ENCODE data around the gene PRRT4. TPM values are rescaled to one million over a fixed set of nuclear protein-coding genes. Genes with fewer than 3 reads are reported as not detected.

PRRT4 gene
- total and polyA plus RNA-seq, 2 of the 4 experiments (the other 2 are of a cell fraction) = not detected

- TF ChIP-seq MXI1 (IDR thresholded peaks at IDR 0.05; ENCODE audit: borderline replicate concordance, low read depth, low read length) (no peak), POLR2A (IDR thresholded peaks at IDR 0.05; ENCODE audit: low read depth, low read length) (no peak), RFX5 (IDR thresholded peaks at IDR 0.05; ENCODE audit: low read depth, low read length) (no peak), FOS (IDR thresholded peaks at IDR 0.05; ENCODE audit: low read depth, low read length) (no peak), USF2 (IDR thresholded peaks at IDR 0.05; ENCODE audit: low read depth, low read length) (no peak), NFE2L2 (IDR thresholded peaks at IDR 0.05; ENCODE audit: low read depth, low read length) (no peak), SMC3 (IDR thresholded peaks at IDR 0.05; ENCODE audit: low read depth, low read length) (no peak), MAFK (IDR thresholded peaks at IDR 0.05; ENCODE audit: low read depth, low read length) (no peak), MAZ (IDR thresholded peaks at IDR 0.05; ENCODE audit: borderline replicate concordance, low read depth, low read length) (no peak), ELK1 (IDR thresholded peaks at IDR 0.05; ENCODE audit: borderline replicate concordance, low read depth, low read length) (no peak), CTCF (conservative IDR thresholded peaks at IDR 0.05; ENCODE audit: low read depth, low read length) (no peak), BHLHE40 (IDR thresholded peaks at IDR 0.05; ENCODE audit: low read depth, low read length) (no peak), RCOR1 (IDR thresholded peaks at IDR 0.05; ENCODE audit: insufficient replicate concordance, low read length) (no peak), RAD21 (IDR thresholded peaks at IDR 0.05; ENCODE audit: low read length) (no peak), CHD1 (IDR thresholded peaks at IDR 0.05; ENCODE audit: low read depth, low read length) (no peak), CEBPB (IDR thresholded peaks at IDR 0.05; ENCODE audit: low read depth, low read length) (no peak)
- Histone ChIP-seq H3K9me3 (ENCODE audit: control insufficient read depth, insufficient read depth, low read length) (peaks cover 4% of the 10 kb centered on the region; the same call in 1 of the 2 replicates), H4K20me1 (ENCODE audit: insufficient read depth, low read length) (no peaks in the 10 kb centered on the region), H3K56ac (ENCODE audit: extremely low read depth, insufficient read depth, low read length) (no peak overlapping the region), H2BK5ac (ENCODE audit: low read depth, low read length, poor library complexity, severe bottlenecking) (no peak overlapping the region), H2BK20ac (ENCODE audit: low read depth, low read length) (no peak overlapping the region), H3K9me1 (ENCODE audit: insufficient read depth, low read length) (no peaks in the 10 kb centered on the region), H2AK9ac (replicated peaks; ENCODE audit: low read depth, low read length, poor library complexity) (no peak overlapping the region), H3K14ac (replicated peaks; ENCODE audit: low read depth, low read length) (no peak overlapping the region), H3K4me3 (ENCODE audit: insufficient read depth, low read depth, low read length) (no peak overlapping the region), H3K23ac (ENCODE audit: low read depth, low read length) (no peak overlapping the region), H3K36me3 (ENCODE audit: control insufficient read depth, insufficient read depth, low read length) (no peaks in the 10 kb centered on the region), H4K8ac (ENCODE audit: low read depth in 2 of 2, low read length in 2 of 2) (no peak overlapping the region), H2AK5ac (ENCODE audit: low read depth, low read length) (no peak overlapping the region), H4K5ac (ENCODE audit: low read depth, low read length) (no peak overlapping the region), H3K4ac (ENCODE audit: low read depth, low read length) (no peak overlapping the region), H3K79me1 (ENCODE audit: low read depth in 1 of 2, low read length in 2 of 2) (no peaks in the 10 kb centered on the region), H3K4me1 (ENCODE audit: control insufficient read depth, insufficient read depth, low read length) (no peaks in the 10 kb centered on the region), H2BK15ac (ENCODE audit: low read depth, low read length) (no peak overlapping the region), H3K27me3 (ENCODE audit: control insufficient read depth, insufficient read depth, low read length) (peaks cover 35% of the 10 kb centered on the region), H3K9ac (ENCODE audit: low read depth, low read length) (no peak overlapping the region), H3K18ac (ENCODE audit: low read depth, low read length) (no peak overlapping the region), H2AFZ (replicated peaks; ENCODE audit: low read length, poor library complexity) (no peak overlapping the region), H3K4me2 (ENCODE audit: low read depth, low read length) (no peak overlapping the region), H4K91ac (ENCODE audit: insufficient read depth, low read depth, low read length) (no peak overlapping the region), H2BK120ac (ENCODE audit: low read depth, low read length) (no peak overlapping the region), H3K27ac (ENCODE audit: insufficient read depth, low read length) (no peak overlapping the region)
- ChIA-PET POLR2A (ENCODE audit: unreplicated experiment) (no interaction called here), CTCF (no interaction called here)
- dilution Hi-C loops (cut with HindIII; ENCODE audit: low sequenced_read_pairs, unreplicated experiment) = no loop called here
- no TSS peak for BruUV-seq (replicated peaks)
- no CpG with 5 or more reads among the region's 3 CpGs for WGBS, 2 experiments (ENCODE audit: extremely low coverage in 2 of 2, insufficient read length in 1 of 2)
- DNase-seq (no peak), ATAC-seq (ENCODE audit: low read depth) (no peak)
- in situ Hi-C loops (cut with MboI; ENCODE audit: low sequenced_read_pairs) = no loop called here
- intact Hi-C loops (cut with micrococcal nuclease) = no loop called here
Measured at GRCh38 chr7:128376077-128376476, 14.6 kb upstream of the PRRT4 start.

Measured in IMR-90 (cell line).